B cell (primary cell): ENCODE results near the gene IL1RAPL1.

ENCODE experiments used
- CTCF ChIP-seq: fragments of 200-600 bp; IDR thresholded peaks from one replicate; pipeline ENCODE4 v1.8.0; 2022; ENCODE audit warnings: antibody characterized with exemption, mild to moderate bottlenecking
- EZH2 ChIP-seq: IDR thresholded peaks from 2 replicates; pipeline ENCODE4 v1.6.1; 2012; ENCODE audit warnings: borderline replicate concordance, low read depth, mild to moderate bottlenecking, moderate library complexity, low read length; ENCODE audit not compliant: insufficient read depth, poor library complexity, severe bottlenecking

GRCh38 chrX:29659911-29660310, 1072.7 kb downstream of the IL1RAPL1 start:
- TF ChIP-seq CTCF = no peak
- TF ChIP-seq EZH2 = no peak
